CD14-positive monocyte (primary cell): ENCODE measurements around the gene SOBP. TPM values are rescaled to one million over a fixed set of nuclear protein-coding genes. Genes with fewer than 3 reads are reported as not detected.

Experiments used
- DNase-seq, 3 donors: peaks; one replicate each; pipeline ENCODE4 v3.0.0-alpha.2; 2011 to 2022
- H2AFZ ChIP-seq: 2 replicates; pipeline ENCODE4 v1.6.0; 2012; ENCODE audit warnings: mild to moderate bottlenecking, low read depth, low read length, inconsistent platforms; ENCODE audit not compliant: insufficient read depth, poor library complexity, severe bottlenecking
- H3K27ac ChIP-seq, 2 donors: 1 replicate in 1 of 2; 2 replicates in 1 of 2; pipeline ENCODE4 v1.5.1; 2012 to 2013; ENCODE audit warnings: low read length in 2 of 2, control low read depth in 1 of 2, inconsistent platforms in 1 of 2, low read depth in 1 of 2, mild to moderate bottlenecking in 1 of 2
- H3K27me3 ChIP-seq, 2 donors: one replicate each; pipeline versions ENCODE4 v1.6.0 to v1.6.1; 2011 to 2013; ENCODE audit warnings: low read length in 2 of 2; ENCODE audit not compliant: control insufficient read depth in 2 of 2, insufficient read depth in 2 of 2
- H3K36me3 ChIP-seq, 2 donors: replicated peaks in 1 of 2; 1 replicate in 1 of 2; 2 replicates in 1 of 2; pipeline versions ENCODE4 v1.5.1 to v1.6.1; 2012 to 2013; ENCODE audit warnings: low read length in 2 of 2, control low read depth in 1 of 2, inconsistent platforms in 1 of 2, mild to moderate bottlenecking in 1 of 2; ENCODE audit not compliant: insufficient read depth in 2 of 2, control insufficient read depth in 1 of 2
- H3K4me1 ChIP-seq, 2 donors: 1 replicate in 1 of 2; 2 replicates in 1 of 2; pipeline versions ENCODE4 v1.5.1 to v1.6.1; 2012 to 2013; ENCODE audit warnings: low read length in 2 of 2, control low read depth in 1 of 2, inconsistent platforms in 1 of 2, mild to moderate bottlenecking in 1 of 2, moderate library complexity in 1 of 2; ENCODE audit not compliant: insufficient read depth in 2 of 2, control insufficient read depth in 1 of 2
- H3K4me2 ChIP-seq: replicated peaks from 2 replicates; pipeline ENCODE3; 2012; ENCODE audit warnings: low read length, moderate library complexity, mild to moderate bottlenecking; ENCODE audit not compliant: poor library complexity, severe bottlenecking; ENCODE audit errors: extremely low read depth
- H3K4me3 ChIP-seq, 3 experiments: fragments of 200-600 bp in 1 of 3; sonication (generic) in 1 of 3; replicated peaks in 1 of 3; 1 replicate in 2 of 3; 2 replicates in 1 of 3; pipeline ENCODE4 v1.5.1; 2011 to 2013; ENCODE audit warnings: low read length in 3 of 3, mild to moderate bottlenecking in 3 of 3, control low read depth in 2 of 3, low read depth in 2 of 3, inconsistent platforms in 1 of 3, moderate library complexity in 1 of 3
- H3K79me2 ChIP-seq: 2 replicates; pipeline ENCODE4 v1.6.0; 2012; ENCODE audit warnings: mild to moderate bottlenecking, control low read depth, inconsistent platforms, low read length, moderate library complexity; ENCODE audit not compliant: insufficient read depth
- H3K9ac ChIP-seq: 2 replicates; pipeline ENCODE4 v1.6.0; 2017; ENCODE audit warnings: low read length, mild to moderate bottlenecking; ENCODE audit not compliant: insufficient read depth, poor library complexity, severe bottlenecking
- H3K9me3 ChIP-seq, 2 donors: replicated peaks in 1 of 2; 1 replicate in 1 of 2; 2 replicates in 1 of 2; pipeline versions ENCODE4 v1.5.1 to v1.6.1; 2012 to 2013; ENCODE audit warnings: low read length in 2 of 2, control low read depth in 1 of 2; ENCODE audit not compliant: control insufficient read depth in 1 of 2, insufficient read depth in 1 of 2
- H4K20me1 ChIP-seq: 2 replicates; pipeline ENCODE4 v1.6.0; 2012; ENCODE audit warnings: mild to moderate bottlenecking, low read length, control low read depth, moderate library complexity; ENCODE audit not compliant: insufficient read depth
- H3K27ac Mint-ChIP-seq, 7 donors: one replicate each; pipeline ENCODE4 v1.8.0; 2020; ENCODE audit warnings: mild to moderate bottlenecking in 7 of 7, mixed read lengths in 7 of 7, moderate library complexity in 6 of 7, inconsistent platforms in 2 of 7
- H3K27me3 Mint-ChIP-seq, 3 donors: one replicate each; pipeline ENCODE4 v1.8.0; 2021 to 2022; ENCODE audit warnings: low read depth in 3 of 3, mild to moderate bottlenecking in 3 of 3, mixed read lengths in 3 of 3, moderate library complexity in 3 of 3, inconsistent platforms in 1 of 3
- H3K36me3 Mint-ChIP-seq, 2 donors: one replicate each; pipeline ENCODE4 v1.8.0; 2020; ENCODE audit warnings: mixed read lengths in 2 of 2, inconsistent platforms in 1 of 2, mild to moderate bottlenecking in 1 of 2
- H3K4me1 Mint-ChIP-seq: one replicate; pipeline ENCODE4 v1.8.0; 2020; ENCODE audit warnings: mild to moderate bottlenecking, mixed read lengths
- H3K4me3 Mint-ChIP-seq, 2 donors: one replicate each; pipeline ENCODE4 v1.8.0; 2020; ENCODE audit warnings: mild to moderate bottlenecking in 2 of 2, mixed read lengths in 2 of 2, moderate library complexity in 1 of 2
- H3K9me3 Mint-ChIP-seq, 7 donors: one replicate each; pipeline ENCODE4 v1.8.0; 2020 to 2022; ENCODE audit warnings: mixed read lengths in 7 of 7, mild to moderate bottlenecking in 6 of 7, moderate library complexity in 6 of 7, inconsistent platforms in 2 of 7
- CTCF ChIP-seq: fragments of 200-600 bp; IDR thresholded peaks from one replicate; pipeline ENCODE4 v1.8.0; 2022; ENCODE audit warnings: antibody characterized with exemption, mild to moderate bottlenecking
- WGBS: methylation state at CpG from one replicate; pipeline ENCODE4 v1.1.5; 2013; ENCODE audit warnings: missing lambda C conversion rate; ENCODE audit not compliant: insufficient coverage; 5-methylcytosine and 5-hydroxymethylcytosine counted together
- intact Hi-C, 2 donors: fragments of 100-400 bp; cut with micrococcal nuclease; formaldehyde crosslinking; loops; one replicate each; pipeline versions ENCODE4 v1.15.0 to v1.15.1; 2023
- polyA plus RNA-seq, 3 donors: library from polyadenylated mRNA; depleted of rRNA in 1 of 3; unstranded in 2 of 3; stranded (reverse) in 1 of 3; fragments of 300-500 nt in 2 of 3; fragments of >200 nt in 1 of 3; fragmentation: Illumina TruSeq in 2 of 3; gene quantifications; 1 replicate in 2 of 3; 2 replicates in 1 of 3; pipeline ENCODE4 v1.2.3, GENCODE V29; 2012 to 2021

SOBP gene
- polyA plus RNA-seq, 3 donors = not detected

- H4K20me1 ChIP-seq = no peaks in the 10 kb centered on the region
- H3K4me3 ChIP-seq = no peak overlapping the region
- Mint-ChIP-seq H3K27ac (no peak overlapping the region), H3K4me1 (no peaks in the 10 kb centered on the region), H3K9me3 (peaks cover 0 to 2% (median 0%) of the 10 kb centered on the region in 7 donors), H3K36me3 (no peaks in the 10 kb centered on the region), H3K4me3 (peak overlapping the region in 1 of 2 donors; percentile 12), H3K27me3 (peaks cover 3 to 14% (median 11%) of the 10 kb centered on the region in 3 donors)
- H3K79me2 ChIP-seq = no peaks in the 10 kb centered on the region
- WGBS = no CpG with 5 or more reads among the region's 5 CpGs
- intact Hi-C loops = no loop called here
- H2AFZ ChIP-seq = no peak overlapping the region
- H3K4me1 ChIP-seq = no peaks in the 10 kb centered on the region
- no peak overlapping the region for H3K9ac ChIP-seq
- peaks cover 0 to 8% of the 10 kb centered on the region in 2 donors for H3K27me3 ChIP-seq
- H3K9me3 ChIP-seq = no peaks in the 10 kb centered on the region
- TF ChIP-seq CTCF = no peak
- H3K27ac ChIP-seq = no peak overlapping the region
- no peaks in the 10 kb centered on the region for H3K36me3 ChIP-seq
- DNase-seq = no peak
- no peak overlapping the region for H3K4me2 ChIP-seq
Observed at GRCh38 chr6:107589199-107589598, 99.3 kb downstream of the SOBP start.

GRCh38 chr6:107589934-107590333 lies 100.0 kb downstream of the SOBP start:
- no peak for DNase-seq
- Mint-ChIP-seq H3K4me3 (no peak overlapping the region), H3K36me3 (no peaks in the 10 kb centered on the region), H3K4me1 (no peaks in the 10 kb centered on the region), H3K9me3 (peaks cover 0 to 2% (median 0%) of the 10 kb centered on the region in 7 donors), H3K27me3 (peaks cover 3 to 14% (median 11%) of the 10 kb centered on the region in 3 donors), H3K27ac (no peak overlapping the region)
- intact Hi-C loops = no loop called here
- Histone ChIP-seq H3K9me3 (no peaks in the 10 kb centered on the region), H3K4me3 (no peak overlapping the region), H3K4me1 (no peaks in the 10 kb centered on the region), H3K9ac (no peak overlapping the region), H3K79me2 (no peaks in the 10 kb centered on the region), H3K27me3 (peaks cover 0 to 8% of the 10 kb centered on the region in 2 donors), H3K27ac (no peak overlapping the region), H2AFZ (no peak overlapping the region), H3K36me3 (no peaks in the 10 kb centered on the region), H3K4me2 (no peak overlapping the region), H4K20me1 (no peaks in the 10 kb centered on the region)
- no CpG with 5 or more reads among the region's 2 CpGs for WGBS
- TF ChIP-seq CTCF = no peak
